Fibroblast of lung (primary cell): Measurements from ENCODE around the gene C1QL2. TPM values are rescaled to one million over a fixed set of nuclear protein-coding genes. Genes with fewer than 3 reads are reported as not detected.

Experiments used
- DNase-seq, 2 donors: peaks; one replicate each; pipeline versions ENCODE4 v3.0.0 to v3.0.0-alpha.2; 2010; ENCODE audit warnings: low read depth in 2 of 2
- H2AFZ ChIP-seq: 2 replicates; pipeline ENCODE4 v1.5.1; 2012; ENCODE audit warnings: low read length, control low read depth, inconsistent platforms
- H3K27ac ChIP-seq: 2 replicates; pipeline ENCODE4 v1.5.1; 2011; ENCODE audit warnings: low read length, control low read depth; ENCODE audit not compliant: insufficient read depth
- H3K27me3 ChIP-seq: 2 replicates; pipeline ENCODE4 v1.5.1; 2011; ENCODE audit warnings: mild to moderate bottlenecking, low read length; ENCODE audit not compliant: control insufficient read depth, insufficient read depth
- H3K36me3 ChIP-seq: 2 replicates; pipeline ENCODE4 v1.5.1; 2011; ENCODE audit warnings: low read length; ENCODE audit not compliant: control insufficient read depth, insufficient read depth
- H3K4me1 ChIP-seq: 2 replicates; pipeline ENCODE4 v1.5.1; 2011; ENCODE audit warnings: low read length; ENCODE audit not compliant: control insufficient read depth, insufficient read depth; ENCODE audit errors: extremely low read depth
- H3K4me2 ChIP-seq: 2 replicates; pipeline ENCODE4 v1.5.1; 2011; ENCODE audit warnings: low read length, control low read depth; ENCODE audit not compliant: insufficient read depth; ENCODE audit errors: extremely low read depth
- H3K4me3 ChIP-seq, 4 experiments: fragments of 200-600 bp in 1 of 4; sonication (generic) in 1 of 4; replicated peaks in 1 of 4; 2 replicates each; pipeline ENCODE4 v1.5.1; 2011 to 2016; ENCODE audit warnings: low read length in 4 of 4, low read depth in 3 of 4, mild to moderate bottlenecking in 3 of 4, control low read depth in 2 of 4, inconsistent platforms in 1 of 4, mixed read lengths in 1 of 4; ENCODE audit not compliant: insufficient read depth in 1 of 4; ENCODE audit errors: control extremely low read depth in 1 of 4
- H3K79me2 ChIP-seq: 2 replicates; pipeline ENCODE4 v1.5.1; 2012; ENCODE audit warnings: mild to moderate bottlenecking, low read length, inconsistent platforms; ENCODE audit not compliant: control insufficient read depth, insufficient read depth
- H3K9ac ChIP-seq: 2 replicates; pipeline ENCODE4 v1.5.1; 2011; ENCODE audit warnings: mild to moderate bottlenecking, low read length, control low read depth; ENCODE audit not compliant: insufficient read depth
- H3K9me3 ChIP-seq: 2 replicates; pipeline ENCODE4 v1.5.1; 2012; ENCODE audit warnings: low read depth, low read length; ENCODE audit not compliant: control insufficient read depth, insufficient read depth
- H4K20me1 ChIP-seq: 2 replicates; pipeline ENCODE4 v1.5.1; 2011; ENCODE audit warnings: low read length; ENCODE audit not compliant: control insufficient read depth, insufficient read depth; ENCODE audit errors: extremely low read depth
- CTCF ChIP-seq, 2 donors: IDR thresholded peaks in 1 of 2; conservative IDR thresholded peaks in 1 of 2; 1 replicate in 1 of 2; 2 replicates in 1 of 2; pipeline ENCODE4 v1.5.1; 2011 to 2012; ENCODE audit warnings: low read length in 2 of 2, control low read depth in 1 of 2, inconsistent platforms in 1 of 2, low read depth in 1 of 2, mild to moderate bottlenecking in 1 of 2
- EZH2 ChIP-seq: IDR thresholded peaks from 2 replicates; pipeline ENCODE4 v1.5.1; 2012; ENCODE audit warnings: low read length, control low read depth, mild to moderate bottlenecking; ENCODE audit errors: missing control alignments
- polyA plus RNA-seq, 2 donors: library from polyadenylated mRNA; depleted of rRNA in 1 of 2; stranded (reverse) in 1 of 2; unstranded in 1 of 2; fragments of >200 nt; gene quantifications; 2 replicates each; pipeline ENCODE4 v1.2.1, GENCODE V29; 2011 to 2012; ENCODE audit warnings: missing spikeins in 1 of 2
- total RNA-seq: library from RNA; depleted of rRNA; stranded (reverse); fragments of >200 nt; gene quantifications from 2 replicates; pipeline ENCODE4 v1.2.1, GENCODE V29; 2014

C1QL2 gene
- total and polyA plus RNA-seq, 2 donors (not counting 1 experiment from before 2014, with no cell fraction given): not detected

GRCh38 chr2:119184512-119184911 lies 26.0 kb upstream of the C1QL2 start:
- Histone ChIP-seq H3K9me3 (no peaks in the 10 kb centered on the region), H3K27me3 (no peaks in the 10 kb centered on the region), H3K36me3 (no peaks in the 10 kb centered on the region), H3K27ac (no peak overlapping the region), H3K4me1 (no peaks in the 10 kb centered on the region), H3K4me2 (no peak overlapping the region), H2AFZ (no peak overlapping the region), H4K20me1 (no peaks in the 10 kb centered on the region), H3K4me3 (no peak overlapping the region), H3K9ac (no peak overlapping the region), H3K79me2 (no peaks in the 10 kb centered on the region)
- DNase-seq: no peak
- TF ChIP-seq EZH2 (no peak), CTCF (conservative IDR thresholded peaks at IDR 0.05 in 1 of 2, IDR thresholded peaks at IDR 0.05 in 1 of 2; ENCODE audit: low read depth in 1 of 2, low read length in 2 of 2) (no peak)

- H3K4me3 ChIP-seq: no peak overlapping the region
- H3K4me2 ChIP-seq: no peak overlapping the region
- no peaks in the 10 kb centered on the region for H4K20me1 ChIP-seq
- no peak for DNase-seq
- H2AFZ ChIP-seq: no peak overlapping the region
- no peaks in the 10 kb centered on the region for H3K9me3 ChIP-seq
- no peak overlapping the region for H3K9ac ChIP-seq
- no peaks in the 10 kb centered on the region for H3K79me2 ChIP-seq
- H3K27me3 ChIP-seq: no peaks in the 10 kb centered on the region
- H3K36me3 ChIP-seq: no peaks in the 10 kb centered on the region
- TF ChIP-seq CTCF (conservative IDR thresholded peaks at IDR 0.05 in 1 of 2, IDR thresholded peaks at IDR 0.05 in 1 of 2; ENCODE audit: low read depth in 1 of 2, low read length in 2 of 2) (no peak), EZH2 (no peak)
- no peak overlapping the region for H3K27ac ChIP-seq
- H3K4me1 ChIP-seq: no peaks in the 10 kb centered on the region
Measured at GRCh38 chr2:119181791-119182445, 23.4 kb upstream of the C1QL2 start.

- Histone ChIP-seq H3K4me3 (no peak overlapping the region), H3K27ac (no peak overlapping the region), H3K9me3 (no peaks in the 10 kb centered on the region), H3K4me2 (no peak overlapping the region), H2AFZ (no peak overlapping the region), H3K9ac (no peak overlapping the region), H3K4me1 (no peaks in the 10 kb centered on the region), H3K36me3 (no peaks in the 10 kb centered on the region), H4K20me1 (no peaks in the 10 kb centered on the region), H3K27me3 (no peaks in the 10 kb centered on the region), H3K79me2 (no peaks in the 10 kb centered on the region)
- no peak for TF ChIP-seq EZH2
- TF ChIP-seq CTCF (conservative IDR thresholded peaks at IDR 0.05 in 1 of 2, IDR thresholded peaks at IDR 0.05 in 1 of 2; ENCODE audit: low read depth in 1 of 2, low read length in 2 of 2): no peak
- DNase-seq: no peak
Measured at GRCh38 chr2:119181391-119181790, 22.8 kb upstream of the C1QL2 start.
